Measurements from ENCODE around the gene HS3ST5. TPM values are rescaled to one million over a fixed set of nuclear protein-coding genes. Genes with fewer than 3 reads are reported as not detected.

The HS3ST5 gene
- total and polyA plus RNA-seq, 2 experiments from 2014 or later = 2.8 to 3.5 TPM

- TF ChIP-seq ETS1 (IDR thresholded peaks at IDR 0.05) (no peak), ZNF331 (CRISPR knock-in tag; IDR thresholded peaks at IDR 0.05; ENCODE audit: low read depth) (no peak), JUNB (IDR thresholded peaks at IDR 0.05; ENCODE audit: unreplicated experiment) (no peak), CREB1 (CRISPR knock-in tag; IDR thresholded peaks at IDR 0.05; ENCODE audit: low read depth) (no peak), REST (IDR thresholded peaks at IDR 0.05; ENCODE audit: unreplicated experiment) (no peak), EZH2phosphoT487 (IDR thresholded peaks at IDR 0.05; ENCODE audit: unreplicated experiment) (no peak), STAT1 (IDR thresholded peaks at IDR 0.05; ENCODE audit: unreplicated experiment) (no peak)
Observed at GRCh38 chr6:114125576-114125975, 217.2 kb downstream of the HS3ST5 start (continued).

GRCh38 chr6:114121913-114122662 lies 220.7 kb downstream of the HS3ST5 start:
- no peaks in the 10 kb centered on the region for H3K79me2 ChIP-seq (replicated peaks; ENCODE audit: insufficient read depth)
- no peaks in the 10 kb centered on the region for H3K9me3 Mint-ChIP-seq
- no peaks in the 10 kb centered on the region for H3K27me3 ChIP-seq (ENCODE audit: insufficient read depth)
- H3K36me3 Mint-ChIP-seq (ENCODE audit: low read depth) = no peaks in the 10 kb centered on the region
- no peaks in the 10 kb centered on the region for H4K20me1 ChIP-seq (replicated peaks; ENCODE audit: insufficient read depth)
- TF ChIP-seq STAT1 (IDR thresholded peaks at IDR 0.05; ENCODE audit: unreplicated experiment) (no peak), ZNF114 (CRISPR knock-in tag; IDR thresholded peaks at IDR 0.05) (no peak), JUNB (IDR thresholded peaks at IDR 0.05; ENCODE audit: unreplicated experiment) (no peak), REST (IDR thresholded peaks at IDR 0.05; ENCODE audit: unreplicated experiment) (no peak), CTCF (conservative IDR thresholded peaks at IDR 0.05; ENCODE audit: low read depth in 2 of 2) (no peak), ETS1 (IDR thresholded peaks at IDR 0.05) (no peak)
- peak; percentile 73 for DNase-seq (ENCODE audit: low spot score)
- H3K4me3 Mint-ChIP-seq = no peak overlapping the region
- H3F3A ChIP-seq (replicated peaks; ENCODE audit: low read depth) = no peaks in the 10 kb centered on the region
- 0 out of 2 replicates have a peak overlapping the region, but pooled peaks have one; percentile 76 for H3K27ac Mint-ChIP-seq
- no peaks in the 10 kb centered on the region for H3K36me3 ChIP-seq (ENCODE audit: insufficient read depth)
- H2AFZ ChIP-seq = no peak overlapping the region
- H3K9me2 ChIP-seq (ENCODE audit: insufficient read depth) = peaks cover 5% of the 10 kb centered on the region
- H3K27ac ChIP-seq (ENCODE audit: low read depth) = peak overlapping the region; percentile 78
- H3K4me1 ChIP-seq (ENCODE audit: insufficient read depth) = peaks cover 11% of the 10 kb centered on the region
- no peak overlapping the region for H3K4me2 ChIP-seq
- peaks cover 26% of the 10 kb centered on the region; the same call in 2 of the 3 replicates for H3K4me1 Mint-ChIP-seq
- ATAC-seq = peak; percentile 73
- H3K27me3 Mint-ChIP-seq (ENCODE audit: insufficient read depth, low read depth, poor library complexity) = no peaks in the 10 kb centered on the region
- H3K4me3 ChIP-seq = no peak overlapping the region

Measured in GM23338 (cell line).